ENCODE data around the gene MAPK8IP1.

MAPK8IP1 gene

GRCh38 chr11:45851228-45851627, 34.2 kb upstream of the MAPK8IP1 start:
- Histone ChIP-seq H3K9ac (ENCODE audit: low read depth, low read length) (peak overlapping the region; percentile 18), H3K4me1 (ENCODE audit: control insufficient read depth, insufficient read depth, low read length) (peaks cover 28% of the 10 kb centered on the region), H3K9me3 (ENCODE audit: control insufficient read depth, insufficient read depth, low read length) (no peaks in the 10 kb centered on the region), H3K36me3 (ENCODE audit: control insufficient read depth, insufficient read depth, low read length) (no peaks in the 10 kb centered on the region), H3K27me3 (ENCODE audit: control insufficient read depth, insufficient read depth, low read length) (peaks cover 14% of the 10 kb centered on the region), H3K4me3 (ENCODE audit: low read depth, low read length) (no peak overlapping the region)

GRCh38 chr11:45852018-45852711, 33.3 kb upstream of the MAPK8IP1 start:
- Histone ChIP-seq H3K27me3 (ENCODE audit: control insufficient read depth, insufficient read depth, low read length) (peaks cover 7% of the 10 kb centered on the region), H3K4me3 (ENCODE audit: low read depth, low read length) (peak overlapping the region; percentile 14), H3K4me1 (ENCODE audit: control insufficient read depth, insufficient read depth, low read length) (peaks cover 28% of the 10 kb centered on the region), H3K9me3 (ENCODE audit: control insufficient read depth, insufficient read depth, low read length) (no peaks in the 10 kb centered on the region), H3K36me3 (ENCODE audit: control insufficient read depth, insufficient read depth, low read length) (peaks cover 3% of the 10 kb centered on the region), H3K9ac (ENCODE audit: low read depth, low read length) (no peak overlapping the region)

DNA sequence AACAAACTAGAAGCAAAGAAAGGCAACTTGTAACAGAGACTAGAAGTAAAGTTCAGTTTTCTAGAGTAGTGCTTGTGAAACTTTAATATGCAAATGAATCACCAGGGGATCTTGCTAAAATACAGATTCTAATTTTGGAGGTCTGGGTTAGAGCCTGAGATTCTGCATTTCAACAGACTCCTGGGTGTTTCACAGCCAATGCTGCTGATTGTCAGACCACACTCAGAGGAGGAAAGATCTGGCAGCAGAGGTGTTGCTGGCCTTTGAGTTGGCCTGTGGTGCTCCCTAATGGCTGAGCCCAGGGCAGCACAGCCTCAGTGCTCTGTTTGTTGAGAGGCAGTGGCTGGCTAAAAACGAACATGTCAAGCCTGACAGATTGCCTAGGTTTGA, 32.7 kb upstream of the MAPK8IP1 start:
- no peaks in the 10 kb centered on the region for H3K9me3 ChIP-seq (ENCODE audit: control insufficient read depth, insufficient read depth, low read length)
- peaks cover 28% of the 10 kb centered on the region for H3K4me1 ChIP-seq (ENCODE audit: control insufficient read depth, insufficient read depth, low read length)
- no peak overlapping the region for H3K4me3 ChIP-seq (ENCODE audit: low read depth, low read length)
- H3K9ac ChIP-seq (ENCODE audit: low read depth, low read length): no peak overlapping the region
- peaks cover 7% of the 10 kb centered on the region for H3K27me3 ChIP-seq (ENCODE audit: control insufficient read depth, insufficient read depth, low read length)
- H3K36me3 ChIP-seq (ENCODE audit: control insufficient read depth, insufficient read depth, low read length): peaks cover 3% of the 10 kb centered on the region

GRCh38 chr11:45853332-45854219, 31.9 kb upstream of the MAPK8IP1 start:
- no peak overlapping the region for H3K9ac ChIP-seq (ENCODE audit: low read depth, low read length)
- H3K36me3 ChIP-seq (ENCODE audit: control insufficient read depth, insufficient read depth, low read length): peaks cover 3% of the 10 kb centered on the region
- H3K27me3 ChIP-seq (ENCODE audit: control insufficient read depth, insufficient read depth, low read length): peaks cover 3% of the 10 kb centered on the region
- H3K4me1 ChIP-seq (ENCODE audit: control insufficient read depth, insufficient read depth, low read length): peaks cover 28% of the 10 kb centered on the region
- H3K4me3 ChIP-seq (ENCODE audit: low read depth, low read length): no peak overlapping the region
- no peaks in the 10 kb centered on the region for H3K9me3 ChIP-seq (ENCODE audit: control insufficient read depth, insufficient read depth, low read length)

- Histone ChIP-seq H3K36me3 (ENCODE audit: control insufficient read depth, insufficient read depth, low read length) (peaks cover 3% of the 10 kb centered on the region), H3K9ac (ENCODE audit: low read depth, low read length) (no peak overlapping the region), H3K4me1 (ENCODE audit: control insufficient read depth, insufficient read depth, low read length) (peaks cover 34% of the 10 kb centered on the region), H3K9me3 (ENCODE audit: control insufficient read depth, insufficient read depth, low read length) (no peaks in the 10 kb centered on the region), H3K27me3 (ENCODE audit: control insufficient read depth, insufficient read depth, low read length) (no peaks in the 10 kb centered on the region), H3K4me3 (ENCODE audit: low read depth, low read length) (peak overlapping the region; percentile 12)
Measured at GRCh38 chr11:45855308-45855707, 30.1 kb upstream of the MAPK8IP1 start.

GRCh38 chr11:45856044-45856468, 29.4 kb upstream of the MAPK8IP1 start:
- no peak overlapping the region for H3K9ac ChIP-seq (ENCODE audit: low read depth, low read length)
- H3K36me3 ChIP-seq (ENCODE audit: control insufficient read depth, insufficient read depth, low read length): peaks cover 8% of the 10 kb centered on the region
- H3K4me1 ChIP-seq (ENCODE audit: control insufficient read depth, insufficient read depth, low read length): peaks cover 34% of the 10 kb centered on the region
- no peaks in the 10 kb centered on the region for H3K27me3 ChIP-seq (ENCODE audit: control insufficient read depth, insufficient read depth, low read length)
- H3K4me3 ChIP-seq (ENCODE audit: low read depth, low read length): no peak overlapping the region
- no peaks in the 10 kb centered on the region for H3K9me3 ChIP-seq (ENCODE audit: control insufficient read depth, insufficient read depth, low read length)

- no peak overlapping the region for H3K4me3 ChIP-seq (ENCODE audit: low read depth, low read length)
- no peak overlapping the region for H3K9ac ChIP-seq (ENCODE audit: low read depth, low read length)
- H3K9me3 ChIP-seq (ENCODE audit: control insufficient read depth, insufficient read depth, low read length): no peaks in the 10 kb centered on the region
- no peaks in the 10 kb centered on the region for H3K27me3 ChIP-seq (ENCODE audit: control insufficient read depth, insufficient read depth, low read length)
- peaks cover 25% of the 10 kb centered on the region for H3K4me1 ChIP-seq (ENCODE audit: control insufficient read depth, insufficient read depth, low read length)
- peaks cover 21% of the 10 kb centered on the region for H3K36me3 ChIP-seq (ENCODE audit: control insufficient read depth, insufficient read depth, low read length)
Measured at GRCh38 chr11:45857961-45858474, 27.4 kb upstream of the MAPK8IP1 start.

DNA sequence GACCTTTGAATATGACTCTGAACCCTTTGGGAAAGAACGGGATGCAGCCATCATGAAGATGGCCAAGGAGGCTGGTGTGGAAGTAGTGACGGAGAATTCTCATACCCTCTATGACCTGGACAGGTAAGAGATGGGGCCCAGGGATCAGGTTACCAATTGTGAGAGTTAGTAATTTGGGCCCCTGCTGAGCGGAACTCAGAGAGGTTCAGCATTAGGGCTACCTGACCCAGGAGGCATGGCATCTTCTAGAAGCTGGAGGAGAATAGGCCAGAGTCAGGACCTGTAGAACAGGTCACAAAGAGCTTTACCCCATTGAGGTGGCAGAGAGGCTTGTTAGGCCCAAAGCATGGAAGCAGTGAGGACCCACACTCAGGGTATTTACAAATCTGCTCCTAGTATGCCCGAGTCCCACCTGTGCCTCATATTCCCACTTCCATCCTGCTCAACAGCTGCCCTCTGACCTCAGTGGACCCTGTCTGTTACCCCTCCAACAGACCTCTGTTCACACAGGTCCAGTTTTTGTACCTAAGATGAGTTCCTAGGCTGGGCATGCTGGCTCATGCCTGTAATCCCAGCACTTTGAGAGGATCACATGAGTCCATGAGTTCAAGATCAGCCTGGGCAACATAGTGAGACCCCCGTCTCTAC, 26.6 kb upstream of the MAPK8IP1 start:
- Histone ChIP-seq H3K9me3 (ENCODE audit: control insufficient read depth, insufficient read depth, low read length) (no peaks in the 10 kb centered on the region), H3K4me1 (ENCODE audit: control insufficient read depth, insufficient read depth, low read length) (peaks cover 20% of the 10 kb centered on the region), H3K4me3 (ENCODE audit: low read depth, low read length) (no peak overlapping the region), H3K9ac (ENCODE audit: low read depth, low read length) (no peak overlapping the region), H3K27me3 (ENCODE audit: control insufficient read depth, insufficient read depth, low read length) (no peaks in the 10 kb centered on the region), H3K36me3 (ENCODE audit: control insufficient read depth, insufficient read depth, low read length) (peaks cover 23% of the 10 kb centered on the region)

- H3K9ac ChIP-seq (ENCODE audit: low read depth, low read length): no peak overlapping the region
- H3K36me3 ChIP-seq (ENCODE audit: control insufficient read depth, insufficient read depth, low read length): peaks cover 26% of the 10 kb centered on the region
- no peaks in the 10 kb centered on the region for H3K9me3 ChIP-seq (ENCODE audit: control insufficient read depth, insufficient read depth, low read length)
- H3K4me1 ChIP-seq (ENCODE audit: control insufficient read depth, insufficient read depth, low read length): peaks cover 20% of the 10 kb centered on the region
- H3K27me3 ChIP-seq (ENCODE audit: control insufficient read depth, insufficient read depth, low read length): no peaks in the 10 kb centered on the region
- H3K4me3 ChIP-seq (ENCODE audit: low read depth, low read length): no peak overlapping the region
Measured at GRCh38 chr11:45859661-45860140, 25.8 kb upstream of the MAPK8IP1 start.

- Histone ChIP-seq H3K9me3 (ENCODE audit: control insufficient read depth, insufficient read depth, low read length) (no peaks in the 10 kb centered on the region), H3K36me3 (ENCODE audit: control insufficient read depth, insufficient read depth, low read length) (peaks cover 26% of the 10 kb centered on the region), H3K9ac (ENCODE audit: low read depth, low read length) (no peak overlapping the region), H3K4me1 (ENCODE audit: control insufficient read depth, insufficient read depth, low read length) (peaks cover 14% of the 10 kb centered on the region), H3K4me3 (ENCODE audit: low read depth, low read length) (no peak overlapping the region), H3K27me3 (ENCODE audit: control insufficient read depth, insufficient read depth, low read length) (no peaks in the 10 kb centered on the region)
Measured at GRCh38 chr11:45860348-45860747, 25.1 kb upstream of the MAPK8IP1 start.

GRCh38 chr11:45860764-45861510, 24.5 kb upstream of the MAPK8IP1 start:
- no peak overlapping the region for H3K9ac ChIP-seq (ENCODE audit: low read depth, low read length)

More at GRCh38 chr11:45860764-45861510, 24.5 kb upstream of the MAPK8IP1 start:
- H3K4me3 ChIP-seq (ENCODE audit: low read depth, low read length): no peak overlapping the region
- peaks cover 26% of the 10 kb centered on the region for H3K36me3 ChIP-seq (ENCODE audit: control insufficient read depth, insufficient read depth, low read length)
- no peaks in the 10 kb centered on the region for H3K27me3 ChIP-seq (ENCODE audit: control insufficient read depth, insufficient read depth, low read length)
- H3K9me3 ChIP-seq (ENCODE audit: control insufficient read depth, insufficient read depth, low read length): no peaks in the 10 kb centered on the region
- peaks cover 11% of the 10 kb centered on the region for H3K4me1 ChIP-seq (ENCODE audit: control insufficient read depth, insufficient read depth, low read length)

All from iPS-15b (cell line).